K562 (cell line): ENCODE results near the gene RUVBL2. TPM values are rescaled to one million over a fixed set of nuclear protein-coding genes. Genes with fewer than 3 reads are reported as not detected.

Source experiments
- DNMT1 ChIP-seq: fragments of 450-650 bp; IDR thresholded peaks from 2 replicates; pipeline ENCODE4 v1.6.1; 2016; ENCODE audit warnings: antibody characterized with exemption, mild to moderate bottlenecking
- EP400 ChIP-seq: fragments of 450-650 bp; IDR thresholded peaks from 2 replicates; pipeline ENCODE4 v1.6.1; 2017; ENCODE audit warnings: antibody characterized with exemption, mild to moderate bottlenecking, moderate library complexity
- FOXJ3 ChIP-seq: sonication (generic); formaldehyde crosslinking; IDR thresholded peaks from 2 replicates; pipeline ENCODE4 v1.4.0; 2020; ENCODE audit warnings: mild to moderate bottlenecking, missing genetic modification reagents
- KDM1A ChIP-seq, 2 experiments: fragments of 450-650 bp; IDR thresholded peaks; 2 replicates each; pipeline ENCODE4 v1.6.1; 2016; ENCODE audit warnings: mild to moderate bottlenecking in 2 of 2
- POLR3G ChIP-seq: IDR thresholded peaks from 2 replicates; pipeline ENCODE4 v1.6.1; 2011; ENCODE audit not compliant: insufficient read length, insufficient replicate concordance; ENCODE audit errors: extremely low read depth
- PTRF ChIP-seq: fragments of 450-650 bp; IDR thresholded peaks from 2 replicates; pipeline ENCODE4 v1.6.1; 2016; ENCODE audit warnings: mild to moderate bottlenecking, missing genetic modification characterization, missing compliant biosample characterization
- SAP30 ChIP-seq: fragments of 200-600 bp; sonication (generic); IDR thresholded peaks from 2 replicates; pipeline ENCODE4 v1.6.1; 2012; ENCODE audit warnings: borderline replicate concordance, low read depth, mild to moderate bottlenecking, moderate library complexity, low read length, control low read depth, inconsistent platforms; ENCODE audit not compliant: insufficient read depth, poor library complexity, severe bottlenecking
- U2AF1 ChIP-seq: fragments of 200-400 bp; formaldehyde crosslinking; optimal IDR thresholded peaks from 2 replicates; pipeline ENCODE3; 2017; ENCODE audit warnings: mild to moderate bottlenecking, low read depth, low read length, moderate library complexity
- ZNF253 ChIP-seq: fragments of 250-450 bp; sonication (Bioruptor Pico); conservative IDR thresholded peaks from 2 replicates; pipeline ENCODE4 v1.6.1; 2021; ENCODE audit warnings: mild to moderate bottlenecking
- ZNF274 ChIP-seq: IDR thresholded peaks from 2 replicates; pipeline ENCODE4 v1.6.1; 2011; ENCODE audit warnings: low read depth, mild to moderate bottlenecking, low read length, moderate library complexity, borderline replicate concordance
- ZNF830 ChIP-seq: fragments of 250-450 bp; sonication (Bioruptor Pico); IDR thresholded peaks from 2 replicates; pipeline ENCODE4 v1.5.0; 2021; ENCODE audit warnings: mild to moderate bottlenecking
- polyA plus RNA-seq, 8 experiments: library from polyadenylated mRNA; depleted of rRNA in 4 of 8; stranded (reverse) in 5 of 8; unstranded in 3 of 8; fragments of >200 nt; fragmentation: Nextera tagmentation in 2 of 8; fragmentation: Illumina TruSeq in 1 of 8; extraction: Ambion mirVana in 2 of 8; extraction: Trizol in 1 of 8; gene quantifications; 2 replicates each; pipeline versions ENCODE4 v1.2.1 to v1.2.3, GENCODE V29; 2011 to 2014; ENCODE audit warnings: inconsistent platforms in 1 of 8, missing spikeins in 1 of 8
- total RNA-seq, 7 experiments: library from RNA; depleted of rRNA in 6 of 7; stranded (reverse); fragments of >200 nt in 6 of 7; fragmentation: Illumina TruSeq in 2 of 7; extraction: Trizol in 2 of 7; gene quantifications; 2 replicates each; pipeline versions ENCODE4 v1.2.1 to v1.2.3, GENCODE V29; 2011 to 2021; ENCODE audit warnings: low replicate concordance in 1 of 7
- TF ChIP-seq, protein P1 (sequence below): fragments of 450-650 bp; IDR thresholded peaks from 2 replicates; pipeline ENCODE4 v1.7.0; 2016; ENCODE audit warnings: borderline replicate concordance
- TF ChIP-seq, protein P2 (sequence below): fragments of 250-450 bp; sonication (Bioruptor Pico); IDR thresholded peaks from 2 replicates; pipeline ENCODE4 v1.5.0; 2021; ENCODE audit warnings: mild to moderate bottlenecking, borderline replicate concordance
- TF ChIP-seq, protein P3 (sequence below), 2 experiments: fragments of 450-650 bp; conservative IDR thresholded peaks; 2 replicates each; pipeline ENCODE4 v1.6.1; 2017; ENCODE audit warnings: mild to moderate bottlenecking in 2 of 2, moderate library complexity in 2 of 2
- TF ChIP-seq, protein P4 (sequence below): sonication (generic); formaldehyde crosslinking; IDR thresholded peaks from 2 replicates; pipeline ENCODE4 v1.8.1; 2023; ENCODE audit warnings: mild to moderate bottlenecking, missing genetic modification reagents

The RUVBL2 gene
- total and polyA plus RNA-seq, 9 of the 15 experiments (the other 6 are each of a cell fraction or from before 2014, with no cell fraction given), result 71.4 to 453 (median 237) TPM

DNA sequence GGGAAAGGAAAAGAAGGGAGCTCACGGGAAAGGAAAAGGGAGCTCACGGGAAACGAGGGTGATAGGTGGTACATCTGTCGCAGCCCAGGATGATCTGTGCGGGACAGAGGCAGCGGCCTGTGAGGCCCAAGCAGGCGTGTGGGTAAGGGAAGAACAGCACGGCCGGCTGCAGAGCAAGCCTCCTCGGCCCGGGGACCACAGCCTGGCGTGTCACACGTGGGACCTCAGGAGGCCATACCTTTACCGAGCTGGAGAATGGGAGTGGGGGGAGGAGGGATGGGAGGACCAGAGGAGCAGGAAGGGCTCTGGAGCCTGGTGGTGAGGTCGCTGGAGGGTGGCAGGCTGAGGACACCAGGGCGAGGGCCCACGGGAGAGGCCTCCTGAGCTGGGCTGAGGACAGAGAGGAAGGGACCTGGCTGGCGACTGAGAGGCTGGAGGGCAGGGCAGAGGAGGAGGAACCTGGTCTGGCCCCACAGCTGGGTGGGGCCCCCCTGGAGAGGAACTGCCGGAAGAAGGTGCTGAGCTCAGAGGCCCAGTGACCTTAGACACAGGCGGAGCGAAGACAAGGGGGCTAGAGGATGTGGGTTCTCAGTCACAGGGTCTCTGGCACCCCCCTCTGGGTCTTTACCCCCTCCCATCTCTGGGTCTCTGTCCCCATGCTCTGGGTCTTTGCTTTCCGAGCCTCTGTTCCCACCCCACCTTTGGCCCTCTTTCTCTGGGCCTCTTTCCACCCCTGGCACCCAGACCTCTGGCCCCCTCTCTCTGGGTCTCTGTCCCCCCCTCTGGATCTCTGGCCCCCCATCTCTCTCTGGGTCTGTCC lies 31.4 kb upstream of the RUVBL2 start (continued):
- TF ChIP-seq, protein P1, sequence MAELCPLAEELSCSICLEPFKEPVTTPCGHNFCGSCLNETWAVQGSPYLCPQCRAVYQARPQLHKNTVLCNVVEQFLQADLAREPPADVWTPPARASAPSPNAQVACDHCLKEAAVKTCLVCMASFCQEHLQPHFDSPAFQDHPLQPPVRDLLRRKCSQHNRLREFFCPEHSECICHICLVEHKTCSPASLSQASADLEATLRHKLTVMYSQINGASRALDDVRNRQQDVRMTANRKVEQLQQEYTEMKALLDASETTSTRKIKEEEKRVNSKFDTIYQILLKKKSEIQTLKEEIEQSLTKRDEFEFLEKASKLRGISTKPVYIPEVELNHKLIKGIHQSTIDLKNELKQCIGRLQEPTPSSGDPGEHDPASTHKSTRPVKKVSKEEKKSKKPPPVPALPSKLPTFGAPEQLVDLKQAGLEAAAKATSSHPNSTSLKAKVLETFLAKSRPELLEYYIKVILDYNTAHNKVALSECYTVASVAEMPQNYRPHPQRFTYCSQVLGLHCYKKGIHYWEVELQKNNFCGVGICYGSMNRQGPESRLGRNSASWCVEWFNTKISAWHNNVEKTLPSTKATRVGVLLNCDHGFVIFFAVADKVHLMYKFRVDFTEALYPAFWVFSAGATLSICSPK, result no peak
- 0 out of 4 replicates have a peak, but pooled peaks of 1 of the 2 experiments have one; percentile 30 for TF ChIP-seq KDM1A (IDR thresholded peaks at IDR 0.05)
- TF ChIP-seq FOXJ3, result no peak
- TF ChIP-seq, protein P2, sequence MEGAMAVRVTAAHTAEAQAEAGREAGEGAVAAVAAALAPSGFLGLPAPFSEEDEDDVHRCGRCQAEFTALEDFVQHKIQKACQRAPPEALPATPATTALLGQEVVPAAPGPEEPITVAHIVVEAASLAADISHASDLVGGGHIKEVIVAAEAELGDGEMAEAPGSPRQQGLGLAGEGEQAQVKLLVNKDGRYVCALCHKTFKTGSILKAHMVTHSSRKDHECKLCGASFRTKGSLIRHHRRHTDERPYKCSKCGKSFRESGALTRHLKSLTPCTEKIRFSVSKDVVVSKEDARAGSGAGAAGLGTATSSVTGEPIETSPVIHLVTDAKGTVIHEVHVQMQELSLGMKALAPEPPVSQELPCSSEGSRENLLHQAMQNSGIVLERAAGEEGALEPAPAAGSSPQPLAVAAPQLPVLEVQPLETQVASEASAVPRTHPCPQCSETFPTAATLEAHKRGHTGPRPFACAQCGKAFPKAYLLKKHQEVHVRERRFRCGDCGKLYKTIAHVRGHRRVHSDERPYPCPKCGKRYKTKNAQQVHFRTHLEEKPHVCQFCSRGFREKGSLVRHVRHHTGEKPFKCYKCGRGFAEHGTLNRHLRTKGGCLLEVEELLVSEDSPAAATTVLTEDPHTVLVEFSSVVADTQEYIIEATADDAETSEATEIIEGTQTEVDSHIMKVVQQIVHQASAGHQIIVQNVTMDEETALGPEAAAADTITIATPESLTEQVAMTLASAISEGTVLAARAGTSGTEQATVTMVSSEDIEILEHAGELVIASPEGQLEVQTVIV (CRISPR knock-in tag), result no peak
- no peak for TF ChIP-seq U2AF1
- TF ChIP-seq ZNF253 (CRISPR knock-in tag), result no peak
- no peak for TF ChIP-seq POLR3G
- no peak for TF ChIP-seq PTRF (tag)
- no peak for TF ChIP-seq DNMT1
- peak; percentile 83 for TF ChIP-seq SAP30
- no peak for TF ChIP-seq ZNF830 (CRISPR knock-in tag)
- peak; percentile 67 for TF ChIP-seq EP400
- TF ChIP-seq, protein P3, sequence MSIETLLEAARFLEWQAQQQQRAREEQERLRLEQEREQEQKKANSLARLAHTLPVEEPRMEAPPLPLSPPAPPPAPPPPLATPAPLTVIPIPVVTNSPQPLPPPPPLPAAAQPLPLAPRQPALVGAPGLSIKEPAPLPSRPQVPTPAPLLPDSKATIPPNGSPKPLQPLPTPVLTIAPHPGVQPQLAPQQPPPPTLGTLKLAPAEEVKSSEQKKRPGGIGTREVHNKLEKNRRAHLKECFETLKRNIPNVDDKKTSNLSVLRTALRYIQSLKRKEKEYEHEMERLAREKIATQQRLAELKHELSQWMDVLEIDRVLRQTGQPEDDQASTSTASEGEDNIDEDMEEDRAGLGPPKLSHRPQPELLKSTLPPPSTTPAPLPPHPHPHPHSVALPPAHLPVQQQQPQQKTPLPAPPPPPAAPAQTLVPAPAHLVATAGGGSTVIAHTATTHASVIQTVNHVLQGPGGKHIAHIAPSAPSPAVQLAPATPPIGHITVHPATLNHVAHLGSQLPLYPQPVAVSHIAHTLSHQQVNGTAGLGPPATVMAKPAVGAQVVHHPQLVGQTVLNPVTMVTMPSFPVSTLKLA (conservative IDR thresholded peaks at IDR 0.05), result peak in 1 of 2 experiments; percentile 60; a peak in 1 of 4 replicates
- TF ChIP-seq, protein P4, sequence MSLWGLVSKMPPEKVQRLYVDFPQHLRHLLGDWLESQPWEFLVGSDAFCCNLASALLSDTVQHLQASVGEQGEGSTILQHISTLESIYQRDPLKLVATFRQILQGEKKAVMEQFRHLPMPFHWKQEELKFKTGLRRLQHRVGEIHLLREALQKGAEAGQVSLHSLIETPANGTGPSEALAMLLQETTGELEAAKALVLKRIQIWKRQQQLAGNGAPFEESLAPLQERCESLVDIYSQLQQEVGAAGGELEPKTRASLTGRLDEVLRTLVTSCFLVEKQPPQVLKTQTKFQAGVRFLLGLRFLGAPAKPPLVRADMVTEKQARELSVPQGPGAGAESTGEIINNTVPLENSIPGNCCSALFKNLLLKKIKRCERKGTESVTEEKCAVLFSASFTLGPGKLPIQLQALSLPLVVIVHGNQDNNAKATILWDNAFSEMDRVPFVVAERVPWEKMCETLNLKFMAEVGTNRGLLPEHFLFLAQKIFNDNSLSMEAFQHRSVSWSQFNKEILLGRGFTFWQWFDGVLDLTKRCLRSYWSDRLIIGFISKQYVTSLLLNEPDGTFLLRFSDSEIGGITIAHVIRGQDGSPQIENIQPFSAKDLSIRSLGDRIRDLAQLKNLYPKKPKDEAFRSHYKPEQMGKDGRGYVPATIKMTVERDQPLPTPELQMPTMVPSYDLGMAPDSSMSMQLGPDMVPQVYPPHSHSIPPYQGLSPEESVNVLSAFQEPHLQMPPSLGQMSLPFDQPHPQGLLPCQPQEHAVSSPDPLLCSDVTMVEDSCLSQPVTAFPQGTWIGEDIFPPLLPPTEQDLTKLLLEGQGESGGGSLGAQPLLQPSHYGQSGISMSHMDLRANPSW (CRISPR knock-in tag), result 0 out of 2 replicates have a peak, but pooled peaks have one; percentile 55
- no peak for TF ChIP-seq ZNF274
